RWPE1 (cell line): Measurements from ENCODE around the gene GLCE.

ENCODE experiments used
- CTCF ChIA-PET: fragments of 350-600 bp; sonication (Branson Sonifier 250); formaldehyde crosslinking; extraction: SDS; loops from one replicate; lab custom pipeline; 2021; lab: Yijun Ruan, JAX
- POLR2A ChIA-PET: fragments of 400-600 bp; formaldehyde crosslinking; extraction: SDS; loops from one replicate; lab custom pipeline; 2020; ENCODE audit warnings: antibody characterized with exemption; ENCODE audit not compliant: low non-redundant PET; lab: Yijun Ruan, JAX
- DNase-seq: peaks from one replicate; pipeline ENCODE4 v3.0.0; 2012; ENCODE audit warnings: low spot score
- H3K27ac ChIP-seq: fragments of 450-650 bp; 2 replicates; pipeline ENCODE4 v1.5.1; 2017
- TF ChIP-seq, protein P1 (sequence below): fragments of 450-650 bp; conservative IDR thresholded peaks from 2 replicates; pipeline ENCODE4 v1.5.1; 2017; ENCODE audit warnings: low read depth, mild to moderate bottlenecking

The GLCE gene

DNA sequence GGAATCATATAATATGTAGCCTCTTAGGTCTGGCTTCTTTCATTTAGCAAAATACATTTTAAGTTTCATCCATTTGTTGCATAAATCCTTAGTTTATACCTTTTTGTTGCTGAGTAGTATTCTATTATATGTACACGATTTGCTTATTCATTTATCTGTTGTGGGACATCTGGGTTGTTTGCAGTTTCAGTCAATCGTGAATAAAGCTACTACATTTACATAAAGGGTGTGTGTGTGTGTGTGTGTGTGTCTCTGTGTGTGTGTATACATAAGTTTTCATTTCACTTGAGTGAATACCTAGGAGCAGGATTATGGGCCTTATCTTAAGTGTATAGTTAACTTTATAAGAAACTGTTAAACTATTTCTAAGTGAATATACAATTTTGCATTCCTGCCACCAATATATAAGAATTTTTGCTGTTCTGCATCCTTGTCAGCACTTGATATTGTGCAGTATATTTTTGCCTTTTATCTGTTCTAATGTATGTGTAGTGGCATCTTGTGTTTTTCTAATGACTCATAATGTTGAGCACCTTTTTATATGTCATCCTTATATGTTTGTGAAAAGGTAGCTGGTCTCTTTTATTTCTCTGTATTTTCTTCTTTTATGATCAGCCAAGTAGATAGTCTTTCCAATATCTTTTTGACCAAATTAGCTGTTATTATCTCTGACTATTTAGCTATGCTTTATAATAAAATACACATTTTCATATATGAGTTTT is 55.0 kb downstream of the GLCE start:
- no peak for DNase-seq
- ChIA-PET CTCF (interaction anchor here (0.5 to 0.6 kb wide), 2 partner anchors 17 to 50 kb away, joined by 3 read pairs; no protein-coding TSS in a partner anchor), POLR2A (no interaction called here)
- H3K27ac ChIP-seq: no peak overlapping the region
- TF ChIP-seq, protein P1, sequence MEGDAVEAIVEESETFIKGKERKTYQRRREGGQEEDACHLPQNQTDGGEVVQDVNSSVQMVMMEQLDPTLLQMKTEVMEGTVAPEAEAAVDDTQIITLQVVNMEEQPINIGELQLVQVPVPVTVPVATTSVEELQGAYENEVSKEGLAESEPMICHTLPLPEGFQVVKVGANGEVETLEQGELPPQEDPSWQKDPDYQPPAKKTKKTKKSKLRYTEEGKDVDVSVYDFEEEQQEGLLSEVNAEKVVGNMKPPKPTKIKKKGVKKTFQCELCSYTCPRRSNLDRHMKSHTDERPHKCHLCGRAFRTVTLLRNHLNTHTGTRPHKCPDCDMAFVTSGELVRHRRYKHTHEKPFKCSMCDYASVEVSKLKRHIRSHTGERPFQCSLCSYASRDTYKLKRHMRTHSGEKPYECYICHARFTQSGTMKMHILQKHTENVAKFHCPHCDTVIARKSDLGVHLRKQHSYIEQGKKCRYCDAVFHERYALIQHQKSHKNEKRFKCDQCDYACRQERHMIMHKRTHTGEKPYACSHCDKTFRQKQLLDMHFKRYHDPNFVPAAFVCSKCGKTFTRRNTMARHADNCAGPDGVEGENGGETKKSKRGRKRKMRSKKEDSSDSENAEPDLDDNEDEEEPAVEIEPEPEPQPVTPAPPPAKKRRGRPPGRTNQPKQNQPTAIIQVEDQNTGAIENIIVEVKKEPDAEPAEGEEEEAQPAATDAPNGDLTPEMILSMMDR: no peak

DNA sequence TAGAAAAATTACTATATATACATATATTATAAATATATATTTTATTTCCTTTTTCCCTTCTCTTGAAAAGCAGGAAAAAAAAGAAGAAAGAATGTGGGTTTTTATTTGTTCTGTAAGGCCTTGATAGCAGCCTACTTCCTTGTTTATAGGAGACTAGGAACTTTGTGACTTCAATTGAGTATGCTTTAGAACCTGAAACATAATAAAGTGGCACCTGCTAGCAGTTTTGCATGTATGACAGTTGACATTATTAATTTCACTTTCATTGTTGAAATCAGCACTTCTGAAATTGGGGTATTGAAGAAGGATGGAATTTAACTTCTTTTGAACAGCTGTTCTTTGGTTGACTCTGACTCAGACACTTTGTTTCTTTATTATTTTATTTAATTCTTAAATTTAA is 56.9 kb downstream of the GLCE start:
- no peak overlapping the region for H3K27ac ChIP-seq
- no peak for DNase-seq
- ChIA-PET POLR2A (no interaction called here), CTCF (no interaction called here)
- TF ChIP-seq, protein P1: no peak

DNA sequence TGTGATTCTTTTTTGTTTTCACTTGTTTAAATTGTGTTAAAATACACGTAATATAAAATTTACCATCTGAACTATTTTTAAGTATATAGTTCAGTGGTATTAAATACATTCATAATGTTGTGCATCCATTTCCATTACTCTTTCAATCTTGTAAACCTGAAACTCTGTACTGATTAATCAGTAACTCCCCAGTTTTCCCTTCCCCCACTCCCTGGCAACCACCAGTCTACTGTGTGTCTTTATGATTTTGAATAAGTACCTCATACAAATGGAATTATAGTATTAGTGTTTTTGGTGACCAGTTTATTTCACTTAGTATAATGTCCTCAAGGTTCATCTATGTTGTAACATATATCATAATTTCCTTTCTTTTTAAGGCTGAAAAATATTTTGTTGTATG is 59.3 kb downstream of the GLCE start:
- no peak overlapping the region for H3K27ac ChIP-seq
- TF ChIP-seq, protein P1: no peak
- no peak for DNase-seq
- POLR2A ChIA-PET: no interaction called here
- CTCF ChIA-PET: interaction anchor here (0.6 kb wide), 1 partner anchor 37 kb away, joined by 3 read pairs; no protein-coding TSS in a partner anchor

DNA sequence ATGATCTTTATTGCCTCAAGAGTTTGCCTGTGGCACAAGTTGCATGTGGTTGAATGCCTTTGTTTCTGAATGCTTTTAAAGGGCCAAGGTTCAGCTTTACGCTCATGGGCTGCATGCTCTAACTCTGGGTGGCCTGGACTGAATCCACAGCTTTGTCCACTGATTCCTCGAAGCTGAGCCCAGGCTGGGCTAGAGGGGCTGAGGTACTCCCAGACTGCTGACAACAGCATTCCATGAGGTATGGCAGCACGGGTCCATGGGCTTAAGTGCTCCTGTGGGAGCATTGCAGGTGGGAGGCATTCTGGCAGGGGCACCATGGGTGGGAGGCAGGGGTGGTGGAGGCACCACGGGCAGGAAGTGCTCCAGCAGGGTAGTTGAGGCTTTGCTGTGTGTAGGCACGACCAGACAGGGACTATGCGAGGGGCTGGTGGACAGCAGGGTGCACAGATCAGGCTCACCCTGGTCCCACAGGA is 61.6 kb downstream of the GLCE start:
- ChIA-PET POLR2A (no interaction called here), CTCF (no interaction called here)
- no peak overlapping the region for H3K27ac ChIP-seq

DNA sequence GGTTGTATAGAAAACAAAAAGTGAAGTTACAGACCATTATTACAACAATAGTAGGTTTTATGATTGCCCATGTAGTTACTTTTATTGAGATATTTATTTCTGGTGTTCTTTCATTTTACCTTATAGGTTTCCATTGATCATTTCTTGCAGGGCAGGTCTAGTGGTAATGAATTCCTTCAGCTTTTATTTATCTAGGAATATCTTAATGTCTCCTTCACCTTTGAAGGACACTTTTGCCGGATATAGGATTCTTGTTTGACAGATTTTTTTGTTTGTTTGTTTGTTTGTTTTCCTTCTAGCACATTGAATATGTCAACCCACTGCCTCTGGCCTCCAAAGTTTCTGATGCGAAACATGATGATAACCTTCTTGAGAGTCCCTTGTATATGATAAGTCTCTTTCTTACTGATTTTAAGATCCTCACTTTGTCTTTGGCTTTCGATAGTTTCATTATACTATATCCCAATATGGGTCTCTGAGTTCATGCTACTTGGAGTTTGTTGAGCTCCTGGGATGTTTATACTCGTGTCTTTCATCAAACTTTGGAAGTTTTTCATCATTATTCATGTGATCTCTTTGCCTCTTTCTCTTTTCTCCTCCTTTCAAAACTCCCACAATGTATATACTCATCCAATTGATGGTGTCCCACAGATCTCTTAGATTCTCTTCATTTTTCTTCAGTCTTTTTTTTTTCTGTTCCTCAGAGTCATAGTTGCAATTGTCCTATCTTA is 62.8 kb downstream of the GLCE start:
- TF ChIP-seq, protein P1: no peak
- ChIA-PET POLR2A (no interaction called here), CTCF (interaction anchor here (0.7 to 1.1 kb wide), 3 partner anchors 164 to 776 kb away, joined by 3 to 7 read pairs (median 5); no protein-coding TSS in a partner anchor)
- no peak overlapping the region for H3K27ac ChIP-seq
- no peak for DNase-seq

More for the DNA sequence above, 61.6 kb downstream of the GLCE start:
- TF ChIP-seq, protein P1: no peak
- DNase-seq: no peak

DNA sequence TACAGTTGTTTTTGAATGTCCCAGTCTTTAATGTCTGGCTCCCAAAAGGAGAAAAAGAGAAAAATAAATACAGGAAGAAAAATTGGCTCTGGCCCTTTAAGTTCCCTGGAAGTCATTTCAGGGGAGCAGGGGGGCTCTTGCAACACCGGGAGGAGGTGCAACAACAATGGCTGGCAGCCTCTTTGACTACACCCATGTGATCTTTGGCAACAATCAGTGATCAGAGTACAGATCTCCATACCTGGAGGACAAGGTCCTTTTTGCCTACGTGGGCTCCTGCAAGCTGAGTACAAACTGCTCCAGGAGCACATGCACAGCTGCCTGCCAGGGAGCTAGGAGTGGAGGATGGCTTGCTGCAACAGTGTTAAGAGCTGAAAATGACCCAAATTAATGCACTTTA is 63.9 kb downstream of the GLCE start:
- H3K27ac ChIP-seq: no peak overlapping the region
- POLR2A ChIA-PET: no interaction called here
- no peak for DNase-seq
- CTCF ChIA-PET: interaction anchor here (0.6 to 1.1 kb wide), 2 partner anchors 165 to 176 kb away, joined by 3 to 5 read pairs; no protein-coding TSS in a partner anchor
- TF ChIP-seq, protein P1: no peak
